GM13977 (cell line): ENCODE results near the gene MEF2C.

Experiments
- DNase-seq: peaks from one replicate; pipeline ENCODE4 v3.0.0; 2012; ENCODE audit warnings: low spot score
- in situ Hi-C: fragments of 300-500 bp; cut with MboI; formaldehyde crosslinking; loops from one replicate; pipeline ENCODE4 v1.12.0; 2022; ENCODE audit warnings: low sequenced_read_pairs, low pct_unique_long_range_greater_than_20kb, mixed read lengths, inconsistent platforms; ENCODE audit not compliant: unreplicated experiment
- TF ChIP-seq, protein P1 (sequence below): IDR thresholded peaks from 2 replicates; pipeline ENCODE4 v1.5.1; 2012; ENCODE audit warnings: mild to moderate bottlenecking, control low read depth; ENCODE audit not compliant: insufficient read depth; ENCODE audit errors: extremely low read depth, missing control alignments

Gene MEF2C

GRCh38 chr5:88707216-88707965 lies 175.6 kb downstream of the MEF2C start:
- in situ Hi-C loops: loop anchor here (25.0 kb wide), 1 partner anchor 1555 kb away; no protein-coding TSS in a partner anchor
- DNase-seq: no peak
- TF ChIP-seq, protein P1, sequence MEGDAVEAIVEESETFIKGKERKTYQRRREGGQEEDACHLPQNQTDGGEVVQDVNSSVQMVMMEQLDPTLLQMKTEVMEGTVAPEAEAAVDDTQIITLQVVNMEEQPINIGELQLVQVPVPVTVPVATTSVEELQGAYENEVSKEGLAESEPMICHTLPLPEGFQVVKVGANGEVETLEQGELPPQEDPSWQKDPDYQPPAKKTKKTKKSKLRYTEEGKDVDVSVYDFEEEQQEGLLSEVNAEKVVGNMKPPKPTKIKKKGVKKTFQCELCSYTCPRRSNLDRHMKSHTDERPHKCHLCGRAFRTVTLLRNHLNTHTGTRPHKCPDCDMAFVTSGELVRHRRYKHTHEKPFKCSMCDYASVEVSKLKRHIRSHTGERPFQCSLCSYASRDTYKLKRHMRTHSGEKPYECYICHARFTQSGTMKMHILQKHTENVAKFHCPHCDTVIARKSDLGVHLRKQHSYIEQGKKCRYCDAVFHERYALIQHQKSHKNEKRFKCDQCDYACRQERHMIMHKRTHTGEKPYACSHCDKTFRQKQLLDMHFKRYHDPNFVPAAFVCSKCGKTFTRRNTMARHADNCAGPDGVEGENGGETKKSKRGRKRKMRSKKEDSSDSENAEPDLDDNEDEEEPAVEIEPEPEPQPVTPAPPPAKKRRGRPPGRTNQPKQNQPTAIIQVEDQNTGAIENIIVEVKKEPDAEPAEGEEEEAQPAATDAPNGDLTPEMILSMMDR: no peak

DNA sequence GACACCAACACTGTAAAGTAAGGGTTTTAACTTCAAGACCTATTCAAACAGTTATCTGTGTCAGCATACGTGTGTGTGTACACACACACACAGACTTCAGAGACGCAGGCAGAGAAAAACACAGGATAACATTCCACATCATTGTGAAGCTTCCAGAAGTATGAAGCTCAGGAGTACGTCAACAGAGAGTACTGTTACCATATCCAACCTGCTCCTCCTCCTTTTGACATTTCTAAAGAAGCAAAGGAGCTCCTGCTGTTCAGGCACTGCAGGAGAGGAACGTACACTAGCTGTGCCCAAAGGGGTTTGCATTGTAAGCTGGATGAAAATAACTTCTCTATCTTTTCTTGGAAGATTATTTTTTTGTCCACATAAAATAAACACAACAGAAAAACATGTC lies 180.7 kb downstream of the MEF2C start:
- TF ChIP-seq, protein P1: no peak
- no peak for DNase-seq
- in situ Hi-C loops: loop anchor here (25.0 kb wide), 1 partner anchor 1560 kb away; no protein-coding TSS in a partner anchor

DNA sequence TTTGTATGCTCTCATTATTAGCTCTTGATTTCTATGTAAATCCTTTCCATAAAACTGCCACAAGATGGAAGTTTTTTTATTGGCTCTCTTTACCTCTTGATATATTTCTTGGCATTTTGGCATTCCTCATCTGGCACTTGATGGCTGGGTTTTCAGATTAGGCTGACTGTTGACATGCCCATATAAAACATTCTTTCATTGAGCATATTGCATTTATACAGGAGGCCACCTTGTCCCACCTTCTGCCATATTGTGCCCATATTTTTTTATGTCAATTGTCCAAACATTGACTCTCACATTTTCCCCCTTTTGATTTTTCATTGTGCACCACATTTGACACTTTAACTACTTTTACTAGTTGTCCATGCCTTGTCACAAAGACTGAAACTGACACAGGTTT lies 182.9 kb downstream of the MEF2C start:
- TF ChIP-seq, protein P1: no peak
- in situ Hi-C loops: loop anchor here (25.0 kb wide), 1 partner anchor 1562 kb away; no protein-coding TSS in a partner anchor
- no peak for DNase-seq

GRCh38 chr5:88698290-88698689 lies 184.7 kb downstream of the MEF2C start:
- DNase-seq: no peak
- in situ Hi-C loops: no loop called here
- TF ChIP-seq, protein P1: no peak

- TF ChIP-seq, protein P1: no peak
- in situ Hi-C loops: no loop called here
- no peak for DNase-seq
These were observed 186.5 kb downstream of the MEF2C start for GRCh38 chr5:88696466-88696865.

DNA sequence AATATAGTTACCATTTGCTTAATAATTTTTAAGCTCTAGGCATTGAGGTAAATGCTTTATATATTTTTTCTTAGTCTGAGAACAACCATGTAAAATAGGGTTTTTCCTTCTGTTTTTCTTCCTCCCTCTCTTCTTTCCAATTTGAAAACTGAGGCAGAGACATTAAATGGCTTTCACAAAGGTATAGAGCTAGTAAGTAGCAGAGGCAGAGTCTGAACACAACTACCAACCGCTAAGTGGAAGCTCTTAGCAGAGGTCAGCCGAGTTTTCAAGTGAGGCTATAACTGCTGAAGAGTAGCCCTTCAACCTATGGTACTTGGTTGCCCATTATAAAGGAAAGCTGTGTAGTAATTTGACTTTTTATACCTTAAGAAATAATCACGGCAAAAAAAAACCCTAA lies 187.1 kb downstream of the MEF2C start:
- TF ChIP-seq, protein P1: no peak
- DNase-seq: no peak
- in situ Hi-C loops: no loop called here
